SK-N-SH (cell line): ENCODE measurements around the gene ANKRD33B. TPM values are rescaled to one million over a fixed set of nuclear protein-coding genes. Genes with fewer than 3 reads are reported as not detected.
A peak's percentile ranks its signal among the peaks of the same experiment; 100 is the strongest.

Experiments used
- CTCF ChIA-PET: fragments of 300-600, 350-600 bp; formaldehyde crosslinking; extraction: SDS; loops from one replicate; lab custom pipeline; 2021; lab: Yijun Ruan, JAX
- POLR2A ChIA-PET: fragments of 350-600 bp; sonication (Branson Sonifier 250); formaldehyde crosslinking; extraction: SDS; loops from one replicate; lab custom pipeline; 2020; ENCODE audit warnings: antibody characterized with exemption, inconsistent platforms; lab: Yijun Ruan, JAX
- DNase-seq: peaks from one replicate; pipeline ENCODE4 v3.0.0; 2012
- H2AFZ ChIP-seq: fragments of 200-600 bp; sonication (generic); 2 replicates; pipeline ENCODE4 v1.8.1; 2016; ENCODE audit warnings: antibody characterized with exemption, mild to moderate bottlenecking, low read depth
- H3F3A ChIP-seq: fragments of 200-600 bp; sonication (generic); replicated peaks from 2 replicates; pipeline ENCODE3; 2016; ENCODE audit warnings: antibody characterized with exemption, mild to moderate bottlenecking; ENCODE audit not compliant: insufficient read depth
- H3K27ac ChIP-seq, 2 experiments: fragments of 200-500 bp in 1 of 2; fragments of 200-600 bp in 1 of 2; sonication (Bioruptor generic) in 1 of 2; sonication (generic), shearing (Covaris generic) in 1 of 2; 2 replicates each; pipeline versions ENCODE4 v1.5.1 to v1.6.1; 2014 to 2016; ENCODE audit warnings: low read depth in 2 of 2, inconsistent platforms in 1 of 2, low read length in 1 of 2, mild to moderate bottlenecking in 1 of 2, mixed read lengths in 1 of 2
- H3K27me3 ChIP-seq: fragments of 200-600 bp; sonication (generic), shearing (Covaris generic); 2 replicates; pipeline ENCODE4 v1.6.1; 2016; ENCODE audit warnings: mixed run types; ENCODE audit not compliant: insufficient read depth
- H3K36me3 ChIP-seq, 2 experiments: fragments of 200-500 bp in 1 of 2; fragments of 200-600 bp in 1 of 2; sonication (Bioruptor generic) in 1 of 2; sonication (generic) in 1 of 2; replicated peaks in 1 of 2; 2 replicates each; pipeline versions ENCODE3 to v1.5.1; 2014 to 2016; ENCODE audit warnings: low read length in 1 of 2, mild to moderate bottlenecking in 1 of 2; ENCODE audit not compliant: insufficient read depth in 2 of 2, control insufficient read depth in 1 of 2
- H3K4me1 ChIP-seq, 2 experiments: fragments of 200-500 bp in 1 of 2; fragments of 200-600 bp in 1 of 2; sonication (Bioruptor generic) in 1 of 2; sonication (generic), shearing (Covaris generic) in 1 of 2; 2 replicates each; pipeline versions ENCODE4 v1.5.1 to v1.6.1; 2014 to 2016; ENCODE audit warnings: low read depth in 1 of 2, low read length in 1 of 2, mixed run types in 1 of 2; ENCODE audit not compliant: insufficient read depth in 2 of 2, control insufficient read depth in 1 of 2
- H3K4me2 ChIP-seq: fragments of 200-600 bp; sonication (generic), shearing (Covaris generic); 2 replicates; pipeline ENCODE4 v1.6.1; 2017; ENCODE audit warnings: mixed run types
- H3K4me3 ChIP-seq, 2 experiments: fragments of 200-500 bp in 1 of 2; fragments of 200-600 bp in 1 of 2; sonication (Bioruptor generic) in 1 of 2; sonication (generic), shearing (Covaris generic) in 1 of 2; 2 replicates each; pipeline versions ENCODE4 v1.5.1 to v1.8.1; 2014 to 2016; ENCODE audit warnings: low read depth in 2 of 2, inconsistent platforms in 1 of 2, low read length in 1 of 2, mild to moderate bottlenecking in 1 of 2, mixed read lengths in 1 of 2, moderate library complexity in 1 of 2
- H3K79me2 ChIP-seq: fragments of 200-600 bp; sonication (generic); 2 replicates; pipeline ENCODE4 v1.8.1; 2017; ENCODE audit warnings: mild to moderate bottlenecking; ENCODE audit not compliant: insufficient read depth
- H3K9ac ChIP-seq: fragments of 200-600 bp; sonication (generic); 2 replicates; pipeline ENCODE4 v1.6.1; 2017; ENCODE audit warnings: mixed run types
- H3K9me2 ChIP-seq: fragments of 200-600 bp; sonication (generic); 2 replicates; pipeline ENCODE4 v1.6.1; 2017; ENCODE audit warnings: mixed run types
- H3K9me3 ChIP-seq: fragments of 200-600 bp; sonication (generic); 2 replicates; pipeline ENCODE4 v1.6.1; 2017; ENCODE audit warnings: mixed run types, mild to moderate bottlenecking, moderate library complexity
- H4K20me1 ChIP-seq: fragments of 200-600 bp; sonication (generic); 2 replicates; pipeline ENCODE4 v1.6.1; 2017; ENCODE audit warnings: mild to moderate bottlenecking, mixed run types; ENCODE audit not compliant: insufficient read depth
- CHD2 ChIP-seq: fragments of 150-350 bp; IDR thresholded peaks from 2 replicates; pipeline ENCODE4 v1.6.1; 2018; ENCODE audit warnings: low read length; ENCODE audit not compliant: partially characterized antibody
- EZH2phosphoT487 ChIP-seq: fragments of 200-600 bp; sonication (generic); IDR thresholded peaks from 2 replicates; pipeline ENCODE4 v1.6.1; 2017; ENCODE audit warnings: low read depth, mixed run types, mild to moderate bottlenecking, antibody characterized with exemption, moderate library complexity, borderline replicate concordance
- FOSL2 ChIP-seq: IDR thresholded peaks from 2 replicates; pipeline ENCODE4 v1.4.0; 2012; ENCODE audit warnings: low read depth, mild to moderate bottlenecking, moderate library complexity, borderline replicate concordance
- FOXJ3 ChIP-seq: sonication (generic); formaldehyde crosslinking; IDR thresholded peaks from 2 replicates; pipeline ENCODE4 v1.5.1; 2020; ENCODE audit warnings: mild to moderate bottlenecking, missing genetic modification reagents
- GABPA ChIP-seq: IDR thresholded peaks from 2 replicates; pipeline ENCODE4 v1.4.0; 2012; ENCODE audit warnings: low read depth, mild to moderate bottlenecking
- GATA2 ChIP-seq: sonication (generic); formaldehyde crosslinking; IDR thresholded peaks from 2 replicates; pipeline ENCODE4 v1.5.0; 2020; ENCODE audit warnings: mild to moderate bottlenecking, missing genetic modification reagents
- MAX ChIP-seq: IDR thresholded peaks from 2 replicates; pipeline ENCODE4 v1.4.0; 2012; ENCODE audit warnings: low read depth
- MXI1 ChIP-seq: IDR thresholded peaks from 2 replicates; pipeline ENCODE4 v1.6.1; 2012; ENCODE audit warnings: mild to moderate bottlenecking, low read depth, low read length, improper control_type of control experiment
- NRF1 ChIP-seq: IDR thresholded peaks from 2 replicates; pipeline ENCODE4 v1.6.1; 2012; ENCODE audit warnings: low read depth, mild to moderate bottlenecking, low read length
- POLR2AphosphoS5 ChIP-seq: IDR thresholded peaks from 2 replicates; pipeline ENCODE4 v1.6.1; 2012; ENCODE audit warnings: low read depth, low read length
- RAD21 ChIP-seq: IDR thresholded peaks from 2 replicates; pipeline ENCODE4 v1.6.1; 2012; ENCODE audit warnings: mild to moderate bottlenecking, low read length
- REST ChIP-seq: IDR thresholded peaks from 2 replicates; pipeline ENCODE4 v1.6.1; 2012; ENCODE audit warnings: mild to moderate bottlenecking, low read depth, low read length, moderate library complexity
- RFX5 ChIP-seq: IDR thresholded peaks from 2 replicates; pipeline ENCODE4 v1.6.1; 2012; ENCODE audit warnings: mild to moderate bottlenecking, improper control_type of control experiment, low read length
- SIN3A ChIP-seq: IDR thresholded peaks from 2 replicates; pipeline ENCODE4 v1.6.1; 2012; ENCODE audit warnings: low read depth, mild to moderate bottlenecking, low read length, moderate library complexity, borderline replicate concordance
- TAF1 ChIP-seq: IDR thresholded peaks from 2 replicates; pipeline ENCODE4 v1.6.1; 2012; ENCODE audit warnings: low read depth, mild to moderate bottlenecking, low read length, moderate library complexity, borderline replicate concordance
- TCF12 ChIP-seq: IDR thresholded peaks from 2 replicates; pipeline ENCODE4 v1.4.0; 2012
- TEAD4 ChIP-seq: IDR thresholded peaks from 2 replicates; pipeline ENCODE4 v1.4.0; 2012; ENCODE audit warnings: mild to moderate bottlenecking, borderline replicate concordance; ENCODE audit not compliant: insufficient read depth
- USF1 ChIP-seq: IDR thresholded peaks from 2 replicates; pipeline ENCODE4 v1.4.0; 2012; ENCODE audit warnings: low read depth, borderline replicate concordance
- USF2 ChIP-seq: fragments of 150-350 bp; IDR thresholded peaks from 2 replicates; pipeline ENCODE4 v1.6.1; 2017; ENCODE audit warnings: antibody characterized with exemption, low read length, low read depth, borderline replicate concordance
- YY1 ChIP-seq: IDR thresholded peaks from 2 replicates; pipeline ENCODE4 v1.4.0; 2012; ENCODE audit warnings: low read depth, mild to moderate bottlenecking
- WGBS: methylation state at CpG from one replicate; pipeline ENCODE4 v1.1.6; 2017; ENCODE audit warnings: low lambda C conversion rate; 5-methylcytosine and 5-hydroxymethylcytosine counted together
- polyA plus RNA-seq, 3 experiments: library from polyadenylated mRNA; depleted of rRNA; stranded (reverse); fragments of >200 nt; gene quantifications; 2 replicates each; pipeline ENCODE4 v1.2.3, GENCODE V29; 2012

ANKRD33B gene
- polyA plus RNA-seq, 1 of the 3 experiments (the other 2 are of a cell fraction) = 1.8 TPM

GRCh38 chr5:10705747-10706146, 141.9 kb downstream of the ANKRD33B start:
- POLR2A ChIA-PET = no interaction called here
- Histone ChIP-seq H3K27me3 (no peaks in the 10 kb centered on the region), H3K4me1 (peaks cover 14 to 34% of the 10 kb centered on the region in 2 experiments; a peak in 3 of 4 replicates), H4K20me1 (peaks cover 16% of the 10 kb centered on the region), H2AFZ (no peak overlapping the region), H3K36me3 (peaks cover 0 to 3% of the 10 kb centered on the region in 2 experiments), H3K27ac (peak overlapping the region in 1 of 2 experiments; percentile 55; a peak in 1 of 4 replicates), H3K4me3 (no peak overlapping the region), H3K9ac (no peak overlapping the region), H3F3A (peaks cover 29% of the 10 kb centered on the region), H3K9me2 (no peaks in the 10 kb centered on the region), H3K79me2 (peaks cover 38% of the 10 kb centered on the region), H3K9me3 (no peaks in the 10 kb centered on the region), H3K4me2 (no peak overlapping the region)
- TF ChIP-seq REST = no peak
- TF ChIP-seq SIN3A = no peak
- TF ChIP-seq FOXJ3 (CRISPR knock-in tag) = no peak
- no peak for TF ChIP-seq GATA2 (CRISPR knock-in tag)
- TF ChIP-seq EZH2phosphoT487 = no peak
- TF ChIP-seq TAF1 = no peak
- no peak for TF ChIP-seq MXI1
- 100% methylated on average over 2 of the region's 2 CpGs for WGBS
- CTCF ChIA-PET = interaction anchor here (1.0 kb wide), 1 partner anchor 11 kb away, joined by 3 read pairs; no protein-coding TSS in a partner anchor
- DNase-seq = no peak

GRCh38 chr5:10706326-10706725, 142.5 kb downstream of the ANKRD33B start:
- Histone ChIP-seq H3K79me2 (peaks cover 39% of the 10 kb centered on the region), H3K36me3 (peaks cover 0 to under 1% of the 10 kb centered on the region in 2 experiments), H3K27ac (no peak overlapping the region), H3F3A (peaks cover 29% of the 10 kb centered on the region), H3K27me3 (no peaks in the 10 kb centered on the region), H3K9me3 (no peaks in the 10 kb centered on the region), H3K9me2 (no peaks in the 10 kb centered on the region), H4K20me1 (peaks cover 10% of the 10 kb centered on the region), H3K9ac (no peak overlapping the region), H2AFZ (no peak overlapping the region), H3K4me3 (no peak overlapping the region), H3K4me1 (peaks cover 14 to 34% of the 10 kb centered on the region in 2 experiments; a peak in 3 of 4 replicates), H3K4me2 (no peak overlapping the region)
- no peak for DNase-seq
- WGBS = 91% methylated on average over 4 of the region's 4 CpGs
- ChIA-PET CTCF (interaction anchor here (1.0 kb wide), 1 partner anchor 12 kb away, joined by 3 read pairs; no protein-coding TSS in a partner anchor), POLR2A (no interaction called here)
- TF ChIP-seq USF2 (no peak), USF1 (no peak), FOSL2 (no peak), NRF1 (no peak), RFX5 (no peak), YY1 (no peak), CHD2 (no peak), TCF12 (no peak), GABPA (no peak), MAX (no peak), MXI1 (no peak), POLR2AphosphoS5 (no peak), RAD21 (no peak), TEAD4 (no peak)
